ENCODE measurements around the gene KAZN.
A peak's percentile ranks its signal among the peaks of the same experiment; 100 is the strongest.

The KAZN gene

GRCh38 chr1:14914351-14914988 is 316.0 kb downstream of the KAZN start:
- DNase-seq (no peak), ATAC-seq (no peak)

GRCh38 chr1:14915356-14916054 is 317.0 kb downstream of the KAZN start:
- peak; percentile 58 for DNase-seq

DNA sequence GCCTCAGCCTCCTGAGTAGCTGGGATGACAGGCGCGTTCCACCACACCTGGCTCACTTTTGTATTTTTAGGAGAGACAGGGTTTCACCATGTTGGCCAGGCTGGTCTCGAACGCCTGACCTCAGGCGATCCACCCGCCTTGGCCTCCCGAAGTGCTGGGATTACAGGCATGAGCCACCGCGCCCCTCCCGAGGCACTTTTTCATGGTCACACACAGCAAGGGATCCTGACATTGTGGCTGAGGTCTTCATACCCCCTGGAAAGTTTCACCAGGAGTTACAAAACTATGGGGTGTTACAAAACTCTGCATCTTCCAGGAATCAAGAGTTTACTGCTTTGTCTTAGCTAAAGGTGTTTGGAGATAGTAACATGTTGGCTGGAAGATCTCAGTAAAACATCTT is 320.8 kb downstream of the KAZN start:
- ATAC-seq (no peak), DNase-seq (no peak)

More at GRCh38 chr1:14915356-14916054, 317.0 kb downstream of the KAZN start:
- no peak for ATAC-seq

GRCh38 chr1:14919751-14920150 is 321.3 kb downstream of the KAZN start:
- no peak for ATAC-seq
- no peak for DNase-seq

DNA sequence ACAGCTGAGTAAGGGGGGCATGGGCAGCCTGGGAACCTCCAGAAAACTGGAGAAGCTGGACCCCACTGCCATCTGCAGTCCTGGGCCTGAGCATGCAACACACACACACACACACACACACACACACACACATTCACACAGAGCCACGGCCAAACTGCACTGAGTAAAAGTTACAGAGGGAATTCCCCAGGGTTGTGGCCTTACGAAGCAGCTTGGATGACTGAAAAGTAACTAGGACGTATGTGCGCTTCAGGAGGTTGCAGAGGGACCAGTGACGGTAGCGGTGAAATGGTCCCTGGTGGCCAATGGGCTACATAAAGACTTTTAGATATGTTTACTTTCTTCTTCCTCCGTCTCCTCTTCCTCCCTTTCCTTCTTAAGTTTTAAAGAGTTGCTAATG is 322.6 kb downstream of the KAZN start:
- DNase-seq = no peak
- no peak for ATAC-seq

DNA sequence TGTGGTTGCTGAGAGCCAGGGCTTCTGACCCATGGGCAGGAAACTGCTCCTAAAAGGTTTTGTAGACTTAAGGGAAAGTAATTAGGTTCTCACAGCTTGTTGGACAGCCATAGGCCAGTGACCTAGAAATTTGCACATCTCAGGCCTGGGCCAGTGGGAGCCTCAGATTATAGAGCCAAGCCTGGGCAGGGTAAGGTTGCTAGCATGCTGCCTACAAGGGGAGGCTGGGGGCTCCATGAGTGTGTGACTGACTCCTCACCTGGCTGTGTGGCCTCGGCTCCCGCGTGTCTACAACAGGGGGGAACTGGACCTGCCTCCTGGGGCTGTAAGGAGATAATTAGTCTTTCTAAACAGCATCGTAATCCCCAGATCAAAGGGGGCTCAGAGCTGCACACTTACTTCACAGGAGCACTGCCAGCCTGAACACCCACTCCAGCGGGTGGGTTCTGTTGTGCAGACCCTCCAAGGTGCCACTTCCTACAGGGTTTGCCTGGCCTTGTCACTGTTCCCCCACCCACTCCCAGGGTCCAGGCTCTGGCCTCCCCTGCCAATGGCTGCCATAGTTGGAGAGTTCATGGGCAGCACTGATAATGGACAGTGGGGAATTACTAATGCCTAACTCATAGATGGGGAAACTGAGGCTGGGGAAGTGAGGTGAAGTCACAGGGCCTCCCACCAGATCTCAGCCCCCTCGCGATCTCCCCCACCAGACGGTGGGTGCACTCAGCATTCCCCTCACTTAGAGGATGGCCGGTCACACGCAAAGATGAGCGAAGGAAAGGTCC is 324.6 kb downstream of the KAZN start:
- DNase-seq = no peak

GRCh38 chr1:14923727-14924452 is 325.4 kb downstream of the KAZN start:
- DNase-seq = peak; percentile 22
- ATAC-seq = peak; percentile 44

More for the DNA sequence above, 324.6 kb downstream of the KAZN start:
- ATAC-seq = no peak

DNA sequence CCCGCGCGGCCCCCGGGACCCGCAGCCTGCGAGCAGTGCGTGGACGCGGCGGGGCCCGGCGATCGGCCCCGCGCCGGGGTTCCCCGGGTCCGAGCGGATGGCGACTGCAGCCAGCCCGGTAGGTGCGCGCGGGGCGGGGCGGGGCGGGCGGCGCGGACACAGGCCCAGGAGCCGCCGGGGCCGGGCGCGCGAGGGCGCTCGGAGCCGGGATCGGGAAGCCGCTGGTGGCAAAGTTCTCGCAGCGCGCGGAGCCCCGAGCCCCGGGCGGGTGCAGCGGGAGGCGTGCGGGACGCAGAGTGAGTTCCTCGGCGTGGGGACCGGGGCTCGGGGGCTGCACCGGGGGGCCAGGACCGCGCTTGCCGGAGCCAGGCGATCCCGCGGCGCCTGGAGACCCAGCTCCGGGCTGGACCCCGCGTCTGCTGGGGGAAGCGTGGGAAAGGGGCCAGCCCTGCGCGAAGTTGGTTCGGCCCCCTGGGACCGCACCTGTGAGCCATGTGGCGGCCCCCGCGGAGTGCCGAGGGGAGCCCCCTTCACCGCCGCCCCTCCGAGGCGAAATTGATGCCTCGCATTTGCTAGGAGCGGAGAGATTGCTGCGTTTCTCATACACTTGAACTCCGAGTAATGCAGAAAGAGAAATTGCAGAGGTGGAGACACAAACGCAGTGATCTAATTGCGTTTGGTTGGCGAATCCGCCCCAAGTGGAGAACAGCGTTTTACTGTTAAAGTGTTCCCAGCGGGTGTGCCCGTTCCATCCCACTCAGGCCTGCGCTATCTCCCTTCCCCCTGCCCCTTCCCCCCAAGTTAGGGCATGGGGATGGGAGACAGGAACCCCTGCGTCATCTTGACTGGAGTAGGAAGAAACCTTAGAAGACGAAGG is 326.2 kb downstream of the KAZN start:
- ATAC-seq = peak; percentile 16
- DNase-seq = peak; percentile 21

GRCh38 chr1:14925336-14926136 is 327.1 kb downstream of the KAZN start:
- ATAC-seq (no peak), DNase-seq (no peak)

- no peak for ATAC-seq
- no peak for DNase-seq
Measured at GRCh38 chr1:14926229-14926628, 327.7 kb downstream of the KAZN start.

DNA sequence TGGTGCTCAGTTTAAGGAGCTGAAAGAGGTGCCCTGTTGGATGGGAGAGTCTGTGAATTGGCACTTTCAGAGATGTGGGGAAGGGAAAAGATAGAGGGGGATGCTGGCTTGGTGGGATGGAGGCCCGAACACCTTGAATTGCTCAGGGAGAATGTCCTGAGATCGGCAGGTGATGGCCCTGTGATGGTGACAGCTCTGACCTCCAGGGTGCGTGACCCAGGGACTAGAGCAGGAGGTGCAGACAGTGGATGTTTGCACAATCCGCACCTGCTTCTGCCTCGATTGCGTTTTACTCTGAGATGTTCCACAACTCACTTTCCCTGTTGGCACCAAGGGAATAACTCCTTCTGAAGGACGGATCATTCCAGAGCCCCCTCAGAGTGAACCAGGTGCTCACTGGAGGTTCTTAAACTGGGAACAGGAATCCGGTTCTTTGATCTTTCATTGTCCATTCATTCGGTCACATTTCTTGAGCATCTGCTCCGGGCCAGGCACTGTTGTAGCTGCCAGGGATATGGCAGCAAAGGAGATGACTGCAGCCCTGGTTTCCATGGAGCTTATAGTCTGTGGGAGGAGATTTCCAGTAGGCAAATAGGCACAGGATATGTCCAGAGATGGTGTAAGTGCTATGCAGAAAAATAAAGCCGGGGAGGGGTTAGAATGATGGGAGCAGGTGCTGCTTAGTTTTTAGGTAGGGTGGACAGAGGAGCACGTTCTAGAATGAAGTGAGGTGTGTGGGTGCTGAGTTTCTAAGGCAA is 328.5 kb downstream of the KAZN start:
- ATAC-seq (no peak), DNase-seq (no peak)

DNA sequence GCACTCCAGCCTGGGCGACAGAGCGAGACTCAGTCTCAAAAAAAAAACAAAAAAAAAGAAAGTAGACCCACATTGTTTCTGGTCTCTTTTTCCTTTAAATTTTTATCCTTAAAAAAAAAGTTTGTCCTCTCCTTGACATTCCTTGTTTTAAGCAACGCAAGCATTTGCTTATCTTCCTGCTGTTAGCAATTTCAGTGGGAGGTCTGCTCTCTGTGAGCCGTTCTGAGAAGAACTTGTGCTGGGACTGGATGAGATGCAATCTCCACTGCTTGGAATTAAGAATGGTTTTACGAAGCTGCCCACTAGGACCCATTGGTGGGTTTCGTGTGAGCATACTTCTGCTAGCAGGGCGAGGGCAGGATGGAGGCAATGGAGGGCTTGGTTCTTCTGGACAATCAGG is 329.9 kb downstream of the KAZN start:
- no peak for DNase-seq
- ATAC-seq = no peak

- DNase-seq = no peak
- no peak for ATAC-seq
Measured at GRCh38 chr1:14928886-14929546, 330.5 kb downstream of the KAZN start.

DNA sequence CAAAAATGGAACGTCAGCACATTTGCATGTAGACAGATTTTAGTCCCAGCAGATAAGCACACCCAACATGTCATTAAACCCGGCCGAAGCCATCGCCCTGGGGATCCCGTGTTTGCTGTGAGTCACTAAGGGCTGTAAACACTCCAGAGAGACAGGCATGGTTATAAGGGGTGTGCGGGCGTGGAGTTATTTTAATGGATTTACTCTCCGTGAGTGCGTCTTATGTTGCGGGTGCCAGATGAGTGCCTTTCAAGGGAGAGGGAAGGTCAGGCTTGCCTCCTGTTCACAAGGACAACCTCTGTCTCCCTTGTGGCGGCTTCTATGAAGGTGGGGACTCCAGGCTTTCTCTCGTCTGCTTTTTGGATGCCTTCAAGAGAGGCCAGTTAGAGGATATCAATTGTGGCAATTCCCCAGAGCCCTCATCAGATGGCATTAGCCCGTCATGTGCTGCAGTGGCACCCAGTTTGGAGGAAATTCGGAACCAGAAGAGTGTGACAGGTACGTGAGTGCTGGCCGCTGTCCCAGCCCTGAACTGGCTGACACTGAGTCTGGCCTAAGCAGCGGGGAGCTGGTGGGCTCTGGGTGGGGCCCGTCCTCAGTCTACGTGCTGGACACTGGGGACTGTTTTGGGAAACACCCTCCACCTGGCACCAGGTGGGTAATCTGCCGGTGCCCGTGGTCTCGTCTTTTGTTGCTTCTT is 331.2 kb downstream of the KAZN start:
- no peak for DNase-seq
- no peak for ATAC-seq

DNA sequence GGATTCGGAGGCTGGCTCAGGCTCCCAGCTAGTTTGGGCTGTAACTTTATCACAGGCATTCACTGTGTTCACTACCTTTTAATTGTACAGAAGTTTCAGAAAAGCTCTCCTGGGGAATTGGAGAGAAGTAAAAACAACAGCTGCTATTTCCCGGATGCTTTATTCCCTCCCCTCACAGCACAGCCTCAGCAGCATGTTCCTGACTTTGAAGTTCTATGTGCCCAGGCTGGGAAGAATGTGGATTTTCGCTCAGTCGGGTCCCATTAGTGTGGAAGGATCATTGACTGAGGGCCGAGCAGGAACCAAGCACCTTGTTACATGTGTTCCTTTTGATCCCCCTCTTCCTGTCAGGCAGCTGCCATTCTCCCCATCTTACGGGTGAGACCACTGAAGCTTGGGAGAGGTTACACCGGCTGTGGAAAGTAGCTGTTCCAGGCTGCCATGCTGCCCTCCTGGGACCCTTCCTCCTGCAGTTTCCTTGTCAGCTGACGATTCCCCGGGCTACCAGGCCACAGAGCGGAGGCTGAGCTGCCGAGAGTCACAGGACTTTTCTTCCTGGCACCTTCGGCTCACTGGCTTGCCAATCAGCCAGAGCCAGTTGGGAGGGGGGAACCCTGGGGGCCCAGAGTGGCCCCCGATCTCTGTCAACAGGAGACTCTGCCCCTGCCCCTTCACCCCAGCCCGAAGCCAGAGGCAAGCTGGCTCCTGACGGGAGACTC is 331.9 kb downstream of the KAZN start:
- no peak for ATAC-seq
- DNase-seq = no peak

DNA sequence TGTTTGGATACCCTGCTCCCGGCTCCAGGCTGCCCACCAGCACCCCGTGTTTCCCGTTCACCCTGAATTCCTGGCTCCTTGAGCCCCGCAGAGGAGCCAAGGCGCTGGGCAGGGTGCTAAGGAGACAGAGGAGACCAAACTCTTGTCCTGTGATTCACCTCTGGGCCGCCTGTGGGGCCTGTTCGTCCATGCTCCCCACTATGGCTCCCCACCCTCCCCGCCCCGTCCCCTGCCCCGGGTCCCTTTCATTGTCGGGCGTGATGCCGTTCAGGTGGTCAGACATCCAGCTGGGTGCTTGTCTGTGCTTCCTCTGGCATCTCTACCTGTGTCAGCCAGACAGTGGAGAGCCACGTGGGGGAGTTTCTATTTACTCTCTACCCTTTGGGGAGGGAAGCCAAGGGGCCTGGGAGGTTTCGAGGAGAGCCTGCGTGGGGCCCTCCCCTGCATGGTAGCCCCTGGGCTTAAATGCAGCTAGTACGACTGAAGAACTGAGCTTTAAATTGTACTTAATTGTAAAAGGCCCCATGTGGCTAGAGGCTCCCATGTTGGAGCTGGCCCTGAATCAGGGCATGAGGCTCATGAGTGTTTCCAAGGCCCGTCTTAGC is 333.7 kb downstream of the KAZN start:
- DNase-seq (no peak), ATAC-seq (no peak)

DNA sequence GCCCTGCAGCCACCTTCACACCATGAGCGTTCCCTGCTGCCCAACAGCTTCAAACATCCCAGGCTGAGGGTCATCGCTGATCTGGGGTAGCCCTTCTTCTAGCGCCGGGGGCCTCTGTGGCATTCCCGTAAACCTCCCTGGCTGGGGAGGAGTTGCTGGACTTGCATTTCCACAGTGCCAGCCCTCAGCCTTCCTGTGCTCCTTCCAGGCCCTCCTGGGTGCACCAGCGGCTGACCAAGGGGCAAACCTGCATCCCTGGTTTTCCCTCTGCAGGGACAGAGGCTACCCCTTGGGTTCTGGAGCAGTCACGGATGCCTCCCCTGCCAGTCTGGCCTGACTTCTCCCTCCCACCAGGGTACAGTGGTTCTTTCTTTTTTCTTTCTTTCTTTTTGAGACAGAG is 336.4 kb downstream of the KAZN start:
- ATAC-seq (no peak), DNase-seq (no peak)

DNA sequence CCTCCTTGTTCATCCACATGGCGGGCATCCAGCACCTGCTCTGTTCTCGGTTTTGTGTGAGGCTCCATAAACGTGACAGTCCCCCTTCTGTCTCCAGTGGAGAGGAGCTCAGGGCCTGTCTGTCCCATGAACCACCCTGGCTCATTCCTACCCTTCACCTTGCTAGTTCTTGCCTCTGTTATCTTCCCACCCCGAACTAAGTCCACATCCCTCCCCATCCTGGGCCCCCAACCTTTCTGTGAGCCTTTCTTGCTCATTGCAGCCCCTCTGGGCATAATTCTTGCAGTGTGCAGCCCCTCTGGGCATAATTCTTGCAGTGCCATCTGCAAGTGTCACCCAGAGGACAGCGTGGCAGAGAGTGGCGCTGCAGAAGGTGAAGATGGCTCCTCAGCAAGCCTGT is 338.3 kb downstream of the KAZN start:
- no peak for DNase-seq
- ATAC-seq = no peak
